ENCODE data around the gene BIRC2. TPM values are rescaled to one million over a fixed set of nuclear protein-coding genes. Genes with fewer than 3 reads are reported as not detected.

Gene BIRC2
- polyA plus RNA-seq, 2 of the 4 experiments (the other 2 are of a cell fraction): 24.2 to 60.4 TPM

DNA sequence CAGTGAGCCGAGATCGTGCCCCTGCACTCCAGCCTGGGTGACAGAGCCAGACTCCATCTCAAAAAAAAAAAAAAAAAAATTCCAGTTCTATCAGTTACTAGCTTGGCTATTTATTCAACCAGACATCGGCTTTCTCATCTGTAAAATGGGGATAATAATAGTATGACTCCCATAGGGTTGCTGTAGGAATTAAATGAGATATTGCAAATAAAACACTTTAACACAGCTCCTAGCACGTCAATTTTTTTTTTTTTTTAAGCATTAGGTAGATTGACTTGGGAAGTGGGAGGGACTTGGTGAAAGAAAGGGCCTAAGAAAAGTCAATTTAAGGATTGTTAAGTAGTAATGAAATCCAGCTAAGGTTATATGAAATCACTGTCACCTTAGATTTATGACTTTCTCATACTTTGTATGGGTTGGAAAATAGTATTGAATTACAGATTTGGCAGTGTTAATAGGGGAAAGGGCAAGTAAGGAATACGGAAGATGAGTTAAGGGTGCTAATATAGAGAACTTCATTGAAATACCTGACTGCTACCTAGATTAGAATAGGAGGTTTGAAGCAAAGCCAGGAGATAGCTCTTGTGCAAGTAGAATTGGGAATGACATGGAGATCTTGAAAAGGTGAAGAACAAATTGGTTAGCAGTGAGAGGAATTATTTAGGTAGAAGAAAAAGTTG, 28.8 kb downstream of the BIRC2 start:
- Histone ChIP-seq H3K27ac (no peak overlapping the region), H3K4me3 (no peak overlapping the region), H3K9me3 (no peaks in the 10 kb centered on the region), H3K4me1 (0 out of 3 replicates have a peak, but pooled peaks cover 4% of the 10 kb centered on the region), H3K4me2 (no peak overlapping the region)
- no peak for ATAC-seq
- CTCF ChIA-PET: interaction anchor here (0.7 to 1.8 kb wide), 6 partner anchors 9 to 241 kb away, joined by 3 to 6 read pairs (median 4); no protein-coding TSS in a partner anchor
- TF ChIP-seq, protein P1, sequence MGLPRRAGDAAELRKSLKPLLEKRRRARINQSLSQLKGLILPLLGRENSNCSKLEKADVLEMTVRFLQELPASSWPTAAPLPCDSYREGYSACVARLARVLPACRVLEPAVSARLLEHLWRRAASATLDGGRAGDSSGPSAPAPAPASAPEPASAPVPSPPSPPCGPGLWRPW (IDR thresholded peaks at IDR 0.05): no peak
- TF ChIP-seq NR3C1 (IDR thresholded peaks at IDR 0.05): no peak
- no peak for TF ChIP-seq FOXS1 (CRISPR knock-in tag; IDR thresholded peaks at IDR 0.05)
- no peak for TF ChIP-seq HOXB13 (CRISPR knock-in tag; IDR thresholded peaks at IDR 0.05; ENCODE audit: low read depth)
- no peak for TF ChIP-seq HEYL (CRISPR knock-in tag; IDR thresholded peaks at IDR 0.05)
- no peak for TF ChIP-seq FOSB (CRISPR knock-in tag; IDR thresholded peaks at IDR 0.05)
- TF ChIP-seq JUN (IDR thresholded peaks at IDR 0.05): no peak
- TF ChIP-seq POLR2A (IDR thresholded peaks at IDR 0.05; ENCODE audit: low read length): no peak
- no peak for TF ChIP-seq EP300 (IDR thresholded peaks at IDR 0.05)
- no peak for TF ChIP-seq SMC3 (IDR thresholded peaks at IDR 0.05)
- no peak for TF ChIP-seq RNF2 (IDR thresholded peaks at IDR 0.05; ENCODE audit: borderline replicate concordance, low read depth)
- no peak for TF ChIP-seq PHF8 (IDR thresholded peaks at IDR 0.05; ENCODE audit: borderline replicate concordance, low read depth)
- no peak for TF ChIP-seq PBX3 (IDR thresholded peaks at IDR 0.05)
- TF ChIP-seq POLR2AphosphoS2 (conservative IDR thresholded peaks at IDR 0.05; ENCODE audit: low read length): no peak
- TF ChIP-seq CEBPB (IDR thresholded peaks at IDR 0.05): no peak
- TF ChIP-seq FOSL2 (IDR thresholded peaks at IDR 0.05): no peak
- no peak for TF ChIP-seq FOSL2 (CRISPR knock-in tag; IDR thresholded peaks at IDR 0.05)
- no peak for DNase-seq (ENCODE audit: low read depth in 1 of 2, low spot score in 1 of 2)
- WGBS (ENCODE audit: missing lambda C conversion rate): 85% methylated on average over 5 of the region's 5 CpGs
- POLR2A ChIA-PET: no interaction called here
- FAIRE-seq: no peak

DNA sequence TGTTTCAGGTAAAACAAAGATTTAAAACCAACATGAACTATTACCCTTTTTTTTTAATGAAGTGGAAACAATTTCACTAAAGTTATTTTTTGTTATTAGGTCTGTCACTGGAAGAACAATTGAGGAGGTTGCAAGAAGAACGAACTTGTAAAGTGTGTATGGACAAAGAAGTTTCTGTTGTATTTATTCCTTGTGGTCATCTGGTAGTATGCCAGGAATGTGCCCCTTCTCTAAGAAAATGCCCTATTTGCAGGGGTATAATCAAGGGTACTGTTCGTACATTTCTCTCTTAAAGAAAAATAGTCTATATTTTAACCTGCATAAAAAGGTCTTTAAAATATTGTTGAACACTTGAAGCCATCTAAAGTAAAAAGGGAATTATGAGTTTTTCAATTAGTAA, 30.9 kb downstream of the BIRC2 start:
- DNase-seq (ENCODE audit: low read depth in 1 of 2, low spot score in 1 of 2) (no peak), FAIRE-seq (no peak), ATAC-seq (no peak)
- no peak overlapping the region for H3K4me2 ChIP-seq
- H3K4me3 ChIP-seq: no peak overlapping the region
- H3K9me3 ChIP-seq: no peaks in the 10 kb centered on the region
- CTCF ChIA-PET: no interaction called here
- POLR2A ChIA-PET: no interaction called here
- H3K4me1 ChIP-seq: 0 out of 3 replicates have a peak, but pooled peaks cover 4% of the 10 kb centered on the region
- TF ChIP-seq EHF (CRISPR knock-in tag; IDR thresholded peaks at IDR 0.05): no peak
- TF ChIP-seq CBX8 (IDR thresholded peaks at IDR 0.05): no peak
- TF ChIP-seq GATA3 (IDR thresholded peaks at IDR 0.05; ENCODE audit: borderline replicate concordance): no peak
- TF ChIP-seq MYC (IDR thresholded peaks at IDR 0.05; ENCODE audit: borderline replicate concordance, low read length): no peak
- no peak for TF ChIP-seq PHF8 (IDR thresholded peaks at IDR 0.05; ENCODE audit: borderline replicate concordance, low read depth)
- H3K27ac ChIP-seq: no peak overlapping the region
- WGBS (ENCODE audit: missing lambda C conversion rate): 81% methylated on average over 2 of the region's 2 CpGs

DNA sequence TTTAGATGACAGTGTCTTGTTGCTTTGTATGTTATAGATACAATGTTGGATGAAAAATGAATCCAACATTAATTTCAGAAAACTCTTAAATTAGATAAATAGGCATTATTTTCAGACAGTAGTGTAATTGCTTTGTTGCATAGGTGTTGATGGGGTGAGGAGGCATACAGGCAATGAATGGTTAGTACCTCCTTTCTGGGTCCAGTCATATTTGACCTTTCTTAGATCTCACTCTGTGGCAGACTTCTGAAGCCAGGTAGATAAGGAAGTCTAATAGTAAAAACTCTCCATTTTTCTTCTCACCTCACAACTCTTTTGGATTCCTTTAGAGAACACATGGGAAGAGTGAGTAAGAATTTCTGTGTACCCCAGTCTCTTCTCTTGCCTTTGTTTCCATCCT, 31.8 kb downstream of the BIRC2 start:
- ChIA-PET POLR2A (no interaction called here), CTCF (interaction anchor here (1.0 to 1.1 kb wide), 2 partner anchors 12 to 37 kb away, joined by 4 to 5 read pairs; no protein-coding TSS in a partner anchor)
- no peak for FAIRE-seq

More for the DNA sequence above, 31.8 kb downstream of the BIRC2 start:
- H3K4me2 ChIP-seq: no peak overlapping the region
- 0 out of 3 replicates have a peak, but pooled peaks cover 4% of the 10 kb centered on the region for H3K4me1 ChIP-seq
- H3K9me3 ChIP-seq: no peaks in the 10 kb centered on the region
- TF ChIP-seq EHMT2 (IDR thresholded peaks at IDR 0.05; ENCODE audit: low read depth) (no peak), CBX8 (IDR thresholded peaks at IDR 0.05) (no peak), ELK1 (IDR thresholded peaks at IDR 0.05; ENCODE audit: low read depth, low read length) (no peak), HOXB13 (CRISPR knock-in tag; IDR thresholded peaks at IDR 0.05; ENCODE audit: low read depth) (no peak), ESRRA (IDR thresholded peaks at IDR 0.05; ENCODE audit: borderline replicate concordance, low read length) (no peak), FOXS1 (CRISPR knock-in tag; IDR thresholded peaks at IDR 0.05) (no peak), USF2 (IDR thresholded peaks at IDR 0.05) (no peak), CBX2 (IDR thresholded peaks at IDR 0.05; ENCODE audit: borderline replicate concordance, low read depth) (no peak), RFX5 (IDR thresholded peaks at IDR 0.05) (no peak), BCL3 (IDR thresholded peaks at IDR 0.05) (no peak), POLR2A (IDR thresholded peaks at IDR 0.05; ENCODE audit: low read length) (no peak), CHD2 (IDR thresholded peaks at IDR 0.05; ENCODE audit: low read length, partially characterized antibody) (no peak), KDM5A (IDR thresholded peaks at IDR 0.05) (no peak), ZNF302 (CRISPR knock-in tag; IDR thresholded peaks at IDR 0.05) (no peak)
- ATAC-seq (no peak), DNase-seq (ENCODE audit: low read depth in 1 of 2, low spot score in 1 of 2) (no peak)
- H3K27ac ChIP-seq: no peak overlapping the region
- H3K4me3 ChIP-seq: no peak overlapping the region

All from A549 (cell line).